ENCODE measurements around the gene PTH2. TPM values are rescaled to one million over a fixed set of nuclear protein-coding genes. Genes with fewer than 3 reads are reported as not detected.

The PTH2 gene
- total RNA-seq, 4 donors from 2014 or later = not detected

- TF ChIP-seq CTCF (IDR thresholded peaks at IDR 0.05) = no peak
- TF ChIP-seq POLR2AphosphoS5 (IDR thresholded peaks at IDR 0.05) = no peak
- no peak for TF ChIP-seq EP300 (IDR thresholded peaks at IDR 0.05)
- no peak for TF ChIP-seq POLR2A (IDR thresholded peaks at IDR 0.05; ENCODE audit: low read depth)
- Histone ChIP-seq H3K27me3 (peaks cover 10 to 100% (median 86%) of the 10 kb centered on the region in 4 donors), H3K9me3 (no peaks in the 10 kb centered on the region), H3K4me1 (peaks cover 29 to 49% (median 39%) of the 10 kb centered on the region in 4 donors), H3K4me3 (no peak overlapping the region), H3K27ac (replicated peaks in 1 of 4) (no peak overlapping the region), H3K36me3 (no peaks in the 10 kb centered on the region)
- WGBS = 2% methylated on average over 30 of the region's 30 CpGs
- intact Hi-C loops (cut with DNase I) = no loop called here
- DNase-seq (ENCODE audit: extremely low spot score) = no peak
These were observed 2.8 kb upstream of the PTH2 start for GRCh38 chr19:49425922-49426592.

- H3K27me3 ChIP-seq = peaks cover 10 to 99% (median 89%) of the 10 kb centered on the region in 4 donors
- intact Hi-C loops (cut with DNase I) = no loop called here
- TF ChIP-seq POLR2AphosphoS5 (IDR thresholded peaks at IDR 0.05) (no peak), CTCF (IDR thresholded peaks at IDR 0.05) (no peak), POLR2A (IDR thresholded peaks at IDR 0.05; ENCODE audit: low read depth) (no peak), EP300 (IDR thresholded peaks at IDR 0.05) (no peak)
- no peaks in the 10 kb centered on the region for H3K9me3 ChIP-seq
- H3K4me3 ChIP-seq = no peak within 1 kb of the TSS
- H3K27ac ChIP-seq (replicated peaks in 1 of 4) = no peak within 1 kb of the TSS
- H3K36me3 ChIP-seq = no peaks in the 10 kb centered on the region
- peaks cover 32 to 54% (median 44%) of the 10 kb centered on the region in 4 donors for H3K4me1 ChIP-seq
- DNase-seq (ENCODE audit: extremely low spot score) = no peak
- 64% methylated on average over 7 of the region's 7 CpGs for WGBS
These were observed 1.9 kb upstream of the PTH2 start, which contains the start of gene GFY for GRCh38 chr19:49425178-49425577. TSS of gene GFY (plus strand) at chr19:49425388. CDS start at chr19:49426431, 1,043 bp downstream.

GRCh38 chr19:49423985-49424303 is 703 bp upstream of the PTH2 start:
- H3K36me3 ChIP-seq = no peaks in the 10 kb centered on the region
- TF ChIP-seq CTCF (IDR thresholded peaks at IDR 0.05) (no peak), POLR2A (IDR thresholded peaks at IDR 0.05; ENCODE audit: low read depth) (no peak), POLR2AphosphoS5 (IDR thresholded peaks at IDR 0.05) (no peak), EP300 (IDR thresholded peaks at IDR 0.05) (no peak)
- WGBS = 22% methylated on average over 3 of the region's 3 CpGs
- no peak overlapping the region for H3K27ac ChIP-seq (replicated peaks in 1 of 4)
- intact Hi-C loops (cut with DNase I) = no loop called here
- DNase-seq (ENCODE audit: extremely low spot score) = no peak
- peaks cover 32 to 54% (median 44%) of the 10 kb centered on the region in 4 donors for H3K4me1 ChIP-seq
- no peak overlapping the region for H3K4me3 ChIP-seq
- H3K27me3 ChIP-seq = peaks cover 10 to 99% (median 86%) of the 10 kb centered on the region in 4 donors
- H3K9me3 ChIP-seq = no peaks in the 10 kb centered on the region

- intact Hi-C loops (cut with DNase I) = no loop called here
- Histone ChIP-seq H3K4me1 (peaks cover 23 to 40% (median 32%) of the 10 kb centered on the region in 4 donors), H3K4me3 (peak overlapping the region; percentile 26 to 38 (median 29)), H3K27ac (replicated peaks in 1 of 4) (no peak overlapping the region), H3K27me3 (peaks cover 0 to 99% (median 72%) of the 10 kb centered on the region in 4 donors), H3K9me3 (no peaks in the 10 kb centered on the region), H3K36me3 (no peaks in the 10 kb centered on the region)
- TF ChIP-seq POLR2A (IDR thresholded peaks at IDR 0.05; ENCODE audit: low read depth) = no peak
- TF ChIP-seq CTCF (IDR thresholded peaks at IDR 0.05) = peak in 2 of 3 experiments; percentile 22 to 41
- no peak for DNase-seq (ENCODE audit: extremely low spot score)
- WGBS = 5% methylated on average over 26 of the region's 58 CpGs
These were observed 702 bp downstream of the PTH2 start for GRCh38 chr19:49422407-49423070.

Measured in esophagus muscularis mucosa (tissue), 4 donors.